Peyer's patch (tissue), 4 donors: ENCODE measurements around the gene ING1. TPM values are rescaled to one million over a fixed set of nuclear protein-coding genes. Genes with fewer than 3 reads are reported as not detected.

Experiments
- DNase-seq, 3 donors: peaks; one replicate each; pipeline ENCODE4 v3.0.0-alpha.2; 2017 to 2019
- H3K27ac ChIP-seq, 4 donors: fragments of 200-600 bp; sonication (generic); one replicate each; pipeline ENCODE4 v1.5.1; 2016 to 2019
- H3K27me3 ChIP-seq, 2 donors: fragments of 200-600 bp; sonication (generic); one replicate each; pipeline ENCODE4 v1.5.1; 2019
- H3K36me3 ChIP-seq, 3 donors: fragments of 200-600 bp; sonication (generic); one replicate each; pipeline ENCODE4 v1.5.1; 2016 to 2019
- H3K4me1 ChIP-seq, 4 donors: fragments of 200-600 bp; sonication (generic); one replicate each; pipeline ENCODE4 v1.5.1; 2016 to 2019
- H3K4me3 ChIP-seq, 4 donors: fragments of 200-600 bp; sonication (generic); 1 replicate in 3 of 4; 2 replicates in 1 of 4; pipeline ENCODE4 v1.5.1; 2016 to 2019; ENCODE audit warnings: mild to moderate bottlenecking in 1 of 4
- H3K9me3 ChIP-seq, 4 donors: fragments of 200-600 bp; sonication (generic); one replicate each; pipeline ENCODE4 v1.5.1; 2016 to 2019; ENCODE audit warnings: mild to moderate bottlenecking in 1 of 4
- POLR2A ChIP-seq, 2 donors: fragments of 450-650 bp; IDR thresholded peaks; one replicate each; pipeline ENCODE4 v1.5.1; 2017; ENCODE audit warnings: antibody characterized with exemption in 2 of 2, mild to moderate bottlenecking in 2 of 2, moderate library complexity in 2 of 2
- total RNA-seq, 4 donors: library from RNA; depleted of rRNA; stranded (reverse); fragments of >200 nt; gene quantifications; one replicate each; pipeline ENCODE4 v1.1.0, GENCODE V29; 2016
- TF ChIP-seq, protein P1 (sequence below), 6 experiments: fragments of 450-650 bp in 4 of 6; fragments of 200-600 bp in 2 of 6; sonication (generic) in 1 of 6; IDR thresholded peaks; one replicate each; pipeline ENCODE4 v1.5.1; 2017 to 2019; ENCODE audit warnings: antibody characterized with exemption in 6 of 6, mild to moderate bottlenecking in 3 of 6, moderate library complexity in 1 of 6

The ING1 gene
- 10 to 100 TPM in 3 of 4 donors, 1 to 10 TPM in 1; 7.4 to 40.4 (median 21.7) TPM for total RNA-seq

GRCh38 chr13:110713642-110713952, at the start of gene ING1:
Gene ING1, plus strand, starts transcription at chr13:110713700. Its CDS starts 450 bp downstream, at chr13:110714150.
- peaks cover 0 to 26% (median 5%) of the 10 kb centered on the region in 4 donors for H3K4me1 ChIP-seq
- H3K4me3 ChIP-seq: peak within 1 kb of the TSS; percentile 71 to 94 (median 78)
- no peaks in the 10 kb centered on the region for H3K27me3 ChIP-seq
- H3K36me3 ChIP-seq: no peaks in the 10 kb centered on the region
- no peaks in the 10 kb centered on the region for H3K9me3 ChIP-seq
- no peak for DNase-seq
- peak within 1 kb of the TSS; percentile 98 to 99 (median 99) for H3K27ac ChIP-seq
- TF ChIP-seq POLR2A (IDR thresholded peaks at IDR 0.05): no peak
- TF ChIP-seq, protein P1, sequence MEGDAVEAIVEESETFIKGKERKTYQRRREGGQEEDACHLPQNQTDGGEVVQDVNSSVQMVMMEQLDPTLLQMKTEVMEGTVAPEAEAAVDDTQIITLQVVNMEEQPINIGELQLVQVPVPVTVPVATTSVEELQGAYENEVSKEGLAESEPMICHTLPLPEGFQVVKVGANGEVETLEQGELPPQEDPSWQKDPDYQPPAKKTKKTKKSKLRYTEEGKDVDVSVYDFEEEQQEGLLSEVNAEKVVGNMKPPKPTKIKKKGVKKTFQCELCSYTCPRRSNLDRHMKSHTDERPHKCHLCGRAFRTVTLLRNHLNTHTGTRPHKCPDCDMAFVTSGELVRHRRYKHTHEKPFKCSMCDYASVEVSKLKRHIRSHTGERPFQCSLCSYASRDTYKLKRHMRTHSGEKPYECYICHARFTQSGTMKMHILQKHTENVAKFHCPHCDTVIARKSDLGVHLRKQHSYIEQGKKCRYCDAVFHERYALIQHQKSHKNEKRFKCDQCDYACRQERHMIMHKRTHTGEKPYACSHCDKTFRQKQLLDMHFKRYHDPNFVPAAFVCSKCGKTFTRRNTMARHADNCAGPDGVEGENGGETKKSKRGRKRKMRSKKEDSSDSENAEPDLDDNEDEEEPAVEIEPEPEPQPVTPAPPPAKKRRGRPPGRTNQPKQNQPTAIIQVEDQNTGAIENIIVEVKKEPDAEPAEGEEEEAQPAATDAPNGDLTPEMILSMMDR (IDR thresholded peaks at IDR 0.05): no peak

DNA sequence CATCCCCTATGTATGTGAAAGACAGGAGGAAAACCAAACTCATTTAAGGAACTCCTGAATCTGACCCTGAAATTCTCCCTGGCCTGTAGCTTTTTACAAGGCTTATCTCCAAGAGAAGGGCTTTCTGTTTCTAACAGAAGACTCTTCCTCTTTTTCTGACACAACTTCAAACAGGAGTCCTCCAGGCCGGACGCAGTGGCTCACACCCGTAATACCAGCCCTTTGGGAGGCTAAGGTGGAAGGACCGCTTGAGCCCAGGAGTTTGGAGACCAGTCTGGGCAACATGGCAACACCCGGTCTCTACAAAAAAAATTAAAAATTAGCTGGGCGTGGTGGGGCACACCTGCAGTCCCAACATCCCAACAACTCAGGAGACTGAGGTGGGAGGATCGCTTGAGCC, 49.5 kb upstream of the ING1 start:
- Histone ChIP-seq H3K4me3 (no peak overlapping the region), H3K9me3 (peaks cover 0 to 4% (median 0%) of the 10 kb centered on the region in 4 donors), H3K36me3 (peaks cover 0 to 57% (median 0%) of the 10 kb centered on the region in 3 donors), H3K4me1 (no peaks in the 10 kb centered on the region), H3K27me3 (no peaks in the 10 kb centered on the region), H3K27ac (no peak overlapping the region)
- TF ChIP-seq POLR2A (IDR thresholded peaks at IDR 0.05): no peak
- TF ChIP-seq, protein P1 (IDR thresholded peaks at IDR 0.05): no peak
- DNase-seq: no peak

GRCh38 chr13:110664673-110665072, 48.8 kb upstream of the ING1 start:
- no peak for DNase-seq
- Histone ChIP-seq H3K27me3 (no peaks in the 10 kb centered on the region), H3K36me3 (peaks cover 0 to 64% (median 0%) of the 10 kb centered on the region in 3 donors), H3K27ac (no peak overlapping the region), H3K4me3 (no peak overlapping the region), H3K4me1 (no peaks in the 10 kb centered on the region), H3K9me3 (peaks cover 0 to 4% (median 0%) of the 10 kb centered on the region in 4 donors)
- TF ChIP-seq POLR2A (IDR thresholded peaks at IDR 0.05): no peak
- TF ChIP-seq, protein P1 (IDR thresholded peaks at IDR 0.05): no peak

DNA sequence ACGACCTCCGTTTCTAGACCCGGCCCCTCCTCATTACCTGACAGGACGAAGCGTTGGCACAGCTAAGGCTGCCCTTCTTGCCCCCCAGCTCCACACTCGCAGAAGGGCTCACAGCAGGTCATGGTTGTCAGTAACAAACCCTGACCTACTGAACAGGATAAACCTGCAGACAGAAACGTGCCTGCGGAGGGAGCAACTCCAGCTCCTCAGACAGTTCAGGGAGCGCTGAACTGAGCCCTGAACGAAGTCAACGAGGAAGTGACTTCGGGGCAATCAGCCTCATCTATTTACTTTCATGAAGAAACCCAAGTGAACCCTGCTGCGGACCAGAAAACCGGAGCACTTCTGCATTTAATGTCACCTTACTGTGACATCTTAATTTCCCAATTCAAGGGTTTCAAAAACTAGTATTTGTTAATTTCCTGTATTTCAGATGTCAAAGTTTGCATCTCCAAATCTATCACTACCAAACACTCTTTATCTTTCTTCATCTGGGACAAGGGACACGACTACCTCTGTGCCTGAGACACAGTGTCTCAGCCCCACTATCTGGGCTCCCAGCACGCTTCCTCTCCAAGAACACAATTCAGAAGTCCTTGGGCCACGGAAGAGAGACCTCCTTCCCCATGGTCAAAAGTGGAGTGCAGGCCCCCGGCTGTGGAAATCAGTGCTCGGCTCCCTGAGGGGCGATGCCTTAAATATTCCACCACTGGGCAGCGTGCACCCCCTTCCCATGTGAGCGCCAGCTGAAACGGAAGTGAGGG, 47.8 kb upstream of the ING1 start:
- Histone ChIP-seq H3K27ac (peak overlapping the region in 2 of 4 donors; percentile 11), H3K27me3 (no peaks in the 10 kb centered on the region), H3K4me3 (no peak overlapping the region), H3K4me1 (no peaks in the 10 kb centered on the region), H3K36me3 (peaks cover 0 to 70% (median 0%) of the 10 kb centered on the region in 3 donors), H3K9me3 (peaks cover 0 to 4% (median 0%) of the 10 kb centered on the region in 4 donors)
- peak in 1 of 3 donors; percentile 38 for DNase-seq
- TF ChIP-seq, protein P1 (IDR thresholded peaks at IDR 0.05): no peak
- TF ChIP-seq POLR2A (IDR thresholded peaks at IDR 0.05): no peak

DNA sequence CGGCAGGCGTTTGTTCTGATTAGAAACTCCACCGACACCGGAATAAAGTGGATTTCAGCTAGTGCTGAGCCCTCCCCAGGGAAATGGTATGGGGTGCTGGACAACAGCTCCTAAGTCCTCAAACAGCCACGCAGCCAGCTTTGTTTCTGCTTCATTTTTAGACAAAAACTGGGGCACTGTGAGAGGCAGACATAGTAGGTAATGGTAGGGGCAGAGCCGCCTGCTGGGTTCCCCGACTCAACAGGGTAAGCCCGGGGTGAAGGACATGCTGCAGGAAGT, 47.3 kb upstream of the ING1 start:
- no peaks in the 10 kb centered on the region for H3K9me3 ChIP-seq
- H3K36me3 ChIP-seq: peaks cover 0 to 70% (median 0%) of the 10 kb centered on the region in 3 donors
- no peak for TF ChIP-seq POLR2A (IDR thresholded peaks at IDR 0.05)
- TF ChIP-seq, protein P1 (IDR thresholded peaks at IDR 0.05): no peak
- H3K27ac ChIP-seq: peak overlapping the region in 1 of 4 donors; percentile 11
- H3K4me3 ChIP-seq: no peak overlapping the region
- DNase-seq: peak in 1 of 3 donors; percentile 45
- H3K4me1 ChIP-seq: no peaks in the 10 kb centered on the region
- H3K27me3 ChIP-seq: no peaks in the 10 kb centered on the region
